Measurements from ENCODE around the gene IGF2BP3. TPM values are rescaled to one million over a fixed set of nuclear protein-coding genes. Genes with fewer than 3 reads are reported as not detected.

The IGF2BP3 gene
- total and polyA plus RNA-seq, 2 donors (not counting 1 experiment from before 2014, with no cell fraction given), result 4.3 to 11.2 TPM

DNA sequence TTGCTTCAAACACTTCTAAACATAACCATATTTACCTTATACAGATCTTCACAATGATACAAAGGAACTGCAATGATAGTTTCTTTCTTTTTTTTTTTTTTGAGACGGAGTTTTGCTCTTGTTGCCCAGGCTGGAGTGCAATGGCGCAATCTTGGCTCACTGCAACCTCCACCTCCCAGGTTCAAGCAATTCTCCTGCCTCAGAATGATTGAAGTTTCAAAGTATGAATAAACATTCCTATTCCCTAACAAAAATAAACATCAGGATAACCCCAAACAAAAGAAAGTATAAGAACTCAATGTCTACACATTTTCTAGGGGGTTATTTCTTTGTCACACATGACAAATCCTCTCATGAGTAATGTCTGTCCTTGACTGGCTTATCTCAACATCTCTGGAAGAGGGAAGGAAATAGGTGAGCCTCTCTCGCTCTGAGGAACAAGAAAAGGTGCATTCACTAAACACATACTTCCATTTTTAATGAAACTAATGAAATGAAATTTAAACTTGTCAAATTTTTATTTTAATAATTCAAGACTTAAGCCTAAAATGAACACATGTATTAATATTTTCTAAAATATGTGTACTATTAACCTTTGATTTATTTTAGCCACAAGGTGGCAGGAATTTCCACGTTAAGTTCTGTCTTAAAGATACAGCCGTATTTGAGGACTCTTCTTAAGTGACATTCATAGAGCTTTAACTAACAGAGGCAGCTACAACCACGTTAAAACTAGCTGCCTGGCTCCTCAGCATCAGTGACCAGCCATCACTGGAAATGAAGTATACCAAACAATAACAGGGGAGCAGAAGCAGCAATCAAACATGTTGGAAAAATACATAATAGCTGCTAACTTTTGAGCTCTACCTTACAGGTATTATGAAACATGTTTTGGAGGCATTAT, 112.8 kb downstream of the IGF2BP3 start:
- Histone ChIP-seq H3K4me3 (replicated peaks in 1 of 4; ENCODE audit: control extremely low read depth in 1 of 4, insufficient read depth in 1 of 4, low read depth in 3 of 4, low read length in 4 of 4) (no peak overlapping the region), H3K79me2 (ENCODE audit: control insufficient read depth, insufficient read depth, low read length) (no peaks in the 10 kb centered on the region), H3K27ac (ENCODE audit: insufficient read depth, low read length) (no peak overlapping the region), H3K9me3 (ENCODE audit: control insufficient read depth, insufficient read depth, low read depth, low read length) (no peaks in the 10 kb centered on the region), H4K20me1 (ENCODE audit: control insufficient read depth, extremely low read depth, insufficient read depth, low read length) (no peaks in the 10 kb centered on the region), H3K9ac (ENCODE audit: insufficient read depth, low read length) (no peak overlapping the region), H3K36me3 (ENCODE audit: control insufficient read depth, insufficient read depth, low read length) (no peaks in the 10 kb centered on the region), H3K4me2 (ENCODE audit: extremely low read depth, insufficient read depth, low read length) (peak overlapping the region; percentile 29), H2AFZ (ENCODE audit: low read length) (no peak overlapping the region), H3K4me1 (ENCODE audit: control insufficient read depth, extremely low read depth, insufficient read depth, low read length) (no peaks in the 10 kb centered on the region), H3K27me3 (ENCODE audit: control insufficient read depth, insufficient read depth, low read length) (no peaks in the 10 kb centered on the region)
- TF ChIP-seq, protein P1, sequence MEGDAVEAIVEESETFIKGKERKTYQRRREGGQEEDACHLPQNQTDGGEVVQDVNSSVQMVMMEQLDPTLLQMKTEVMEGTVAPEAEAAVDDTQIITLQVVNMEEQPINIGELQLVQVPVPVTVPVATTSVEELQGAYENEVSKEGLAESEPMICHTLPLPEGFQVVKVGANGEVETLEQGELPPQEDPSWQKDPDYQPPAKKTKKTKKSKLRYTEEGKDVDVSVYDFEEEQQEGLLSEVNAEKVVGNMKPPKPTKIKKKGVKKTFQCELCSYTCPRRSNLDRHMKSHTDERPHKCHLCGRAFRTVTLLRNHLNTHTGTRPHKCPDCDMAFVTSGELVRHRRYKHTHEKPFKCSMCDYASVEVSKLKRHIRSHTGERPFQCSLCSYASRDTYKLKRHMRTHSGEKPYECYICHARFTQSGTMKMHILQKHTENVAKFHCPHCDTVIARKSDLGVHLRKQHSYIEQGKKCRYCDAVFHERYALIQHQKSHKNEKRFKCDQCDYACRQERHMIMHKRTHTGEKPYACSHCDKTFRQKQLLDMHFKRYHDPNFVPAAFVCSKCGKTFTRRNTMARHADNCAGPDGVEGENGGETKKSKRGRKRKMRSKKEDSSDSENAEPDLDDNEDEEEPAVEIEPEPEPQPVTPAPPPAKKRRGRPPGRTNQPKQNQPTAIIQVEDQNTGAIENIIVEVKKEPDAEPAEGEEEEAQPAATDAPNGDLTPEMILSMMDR (conservative IDR thresholded peaks at IDR 0.05 in 1 of 2, IDR thresholded peaks at IDR 0.05 in 1 of 2; ENCODE audit: low read depth in 1 of 2, low read length in 2 of 2), result no peak
- no peak for TF ChIP-seq EZH2 (IDR thresholded peaks at IDR 0.05; ENCODE audit: low read length, missing control alignments)
- DNase-seq (ENCODE audit: low read depth in 2 of 2), result peak; percentile 66 to 72

DNA sequence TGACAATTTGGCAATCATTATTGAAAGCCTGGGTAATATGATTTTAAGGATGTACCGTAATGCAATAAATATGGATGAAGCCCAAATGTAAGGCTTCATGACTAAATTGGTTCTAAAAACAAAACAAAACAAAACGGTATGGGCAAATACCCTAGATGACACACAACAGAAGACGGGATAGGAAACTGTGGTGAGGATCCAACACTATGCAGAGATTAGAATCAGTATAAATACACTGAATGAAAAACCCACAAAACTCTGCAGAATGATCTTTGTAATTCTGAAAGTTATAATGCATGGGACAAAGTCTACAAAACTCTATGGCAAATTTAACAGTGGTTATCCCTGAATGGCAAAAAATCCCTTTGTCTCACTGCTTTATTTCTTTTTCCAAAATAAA, 113.6 kb downstream of the IGF2BP3 start:
- Histone ChIP-seq H3K9ac (ENCODE audit: insufficient read depth, low read length) (no peak overlapping the region), H2AFZ (ENCODE audit: low read length) (no peak overlapping the region), H3K27me3 (ENCODE audit: control insufficient read depth, insufficient read depth, low read length) (no peaks in the 10 kb centered on the region), H3K4me1 (ENCODE audit: control insufficient read depth, extremely low read depth, insufficient read depth, low read length) (no peaks in the 10 kb centered on the region), H3K36me3 (ENCODE audit: control insufficient read depth, insufficient read depth, low read length) (no peaks in the 10 kb centered on the region), H3K79me2 (ENCODE audit: control insufficient read depth, insufficient read depth, low read length) (no peaks in the 10 kb centered on the region), H3K9me3 (ENCODE audit: control insufficient read depth, insufficient read depth, low read depth, low read length) (no peaks in the 10 kb centered on the region), H4K20me1 (ENCODE audit: control insufficient read depth, extremely low read depth, insufficient read depth, low read length) (no peaks in the 10 kb centered on the region), H3K4me2 (ENCODE audit: extremely low read depth, insufficient read depth, low read length) (no peak overlapping the region), H3K4me3 (replicated peaks in 1 of 4; ENCODE audit: control extremely low read depth in 1 of 4, insufficient read depth in 1 of 4, low read depth in 3 of 4, low read length in 4 of 4) (no peak overlapping the region), H3K27ac (ENCODE audit: insufficient read depth, low read length) (no peak overlapping the region)
- TF ChIP-seq EZH2 (IDR thresholded peaks at IDR 0.05; ENCODE audit: low read length, missing control alignments), result no peak
- TF ChIP-seq, protein P1 (conservative IDR thresholded peaks at IDR 0.05 in 1 of 2, IDR thresholded peaks at IDR 0.05 in 1 of 2; ENCODE audit: low read depth in 1 of 2, low read length in 2 of 2), result no peak
- peak in 1 of 2 donors; percentile 60 for DNase-seq (ENCODE audit: low read depth in 2 of 2)

DNA sequence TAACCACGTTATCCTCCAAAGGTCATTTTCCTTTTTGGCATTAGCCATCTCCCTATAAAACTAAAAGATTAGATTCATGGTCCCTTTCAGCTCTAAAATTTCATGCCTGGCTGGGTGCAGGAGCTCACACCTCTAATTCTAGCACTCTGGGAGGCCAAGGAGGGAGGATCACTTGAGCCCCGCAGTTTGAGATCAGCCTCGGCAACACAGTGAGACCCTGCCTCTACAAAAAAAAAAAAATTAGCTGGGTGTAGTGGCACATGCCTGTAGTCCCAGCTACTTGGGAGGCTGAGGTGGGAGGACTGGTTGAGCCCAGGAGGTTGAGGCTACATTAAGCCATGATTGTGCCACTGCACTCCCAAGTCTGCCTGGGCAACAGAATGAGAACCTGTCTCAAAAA, 114.1 kb downstream of the IGF2BP3 start:
- no peak overlapping the region for H3K27ac ChIP-seq (ENCODE audit: insufficient read depth, low read length)
- H3K27me3 ChIP-seq (ENCODE audit: control insufficient read depth, insufficient read depth, low read length), result no peaks in the 10 kb centered on the region
- no peak overlapping the region for H3K9ac ChIP-seq (ENCODE audit: insufficient read depth, low read length)
- TF ChIP-seq EZH2 (IDR thresholded peaks at IDR 0.05; ENCODE audit: low read length, missing control alignments), result no peak
- H3K4me1 ChIP-seq (ENCODE audit: control insufficient read depth, extremely low read depth, insufficient read depth, low read length), result no peaks in the 10 kb centered on the region
- H3K4me3 ChIP-seq (replicated peaks in 1 of 4; ENCODE audit: control extremely low read depth in 1 of 4, insufficient read depth in 1 of 4, low read depth in 3 of 4, low read length in 4 of 4), result no peak overlapping the region
- no peaks in the 10 kb centered on the region for H3K9me3 ChIP-seq (ENCODE audit: control insufficient read depth, insufficient read depth, low read depth, low read length)
- no peaks in the 10 kb centered on the region for H4K20me1 ChIP-seq (ENCODE audit: control insufficient read depth, extremely low read depth, insufficient read depth, low read length)
- no peak overlapping the region for H2AFZ ChIP-seq (ENCODE audit: low read length)
- no peaks in the 10 kb centered on the region for H3K79me2 ChIP-seq (ENCODE audit: control insufficient read depth, insufficient read depth, low read length)
- DNase-seq (ENCODE audit: low read depth in 2 of 2), result no peak
- H3K36me3 ChIP-seq (ENCODE audit: control insufficient read depth, insufficient read depth, low read length), result no peaks in the 10 kb centered on the region
- H3K4me2 ChIP-seq (ENCODE audit: extremely low read depth, insufficient read depth, low read length), result no peak overlapping the region
